HepG2 (cell line): ENCODE results near the gene OGFOD3. TPM values are rescaled to one million over a fixed set of nuclear protein-coding genes. Genes with fewer than 3 reads are reported as not detected.

ENCODE experiments used
- ATRX ChIP-seq: sonication (generic); formaldehyde crosslinking; IDR thresholded peaks from 2 replicates; pipeline ENCODE4 v1.4.0; 2020; ENCODE audit warnings: missing genetic modification reagents, borderline replicate concordance
- E2F2 ChIP-seq: sonication (generic); formaldehyde crosslinking; IDR thresholded peaks from 2 replicates; pipeline ENCODE4 v1.4.0; 2020; ENCODE audit warnings: missing genetic modification reagents, borderline replicate concordance
- HHEX ChIP-seq: IDR thresholded peaks from 2 replicates; pipeline ENCODE4 v1.6.1; 2016; ENCODE audit warnings: control low read depth
- KDM5B ChIP-seq: sonication (generic); formaldehyde crosslinking; IDR thresholded peaks from 2 replicates; pipeline ENCODE4 v1.4.0; 2020; ENCODE audit warnings: missing genetic modification reagents, mild to moderate bottlenecking, borderline replicate concordance
- MED1 ChIP-seq: sonication (generic); formaldehyde crosslinking; IDR thresholded peaks from 2 replicates; pipeline ENCODE4 v1.4.0; 2020; ENCODE audit warnings: missing genetic modification reagents
- PTBP1 ChIP-seq: fragments of 200-400 bp; formaldehyde crosslinking; IDR thresholded peaks from 2 replicates; pipeline ENCODE4 v1.6.1; 2018; ENCODE audit warnings: low read length, low read depth; ENCODE audit not compliant: poor library complexity, severe bottlenecking
- REL ChIP-seq: sonication (generic); formaldehyde crosslinking; conservative IDR thresholded peaks from 2 replicates; pipeline ENCODE4 v1.8.0; 2022; ENCODE audit warnings: mild to moderate bottlenecking, missing genetic modification reagents, moderate library complexity
- SETDB1 ChIP-seq: sonication (generic); formaldehyde crosslinking; IDR thresholded peaks from 2 replicates; pipeline ENCODE4 v1.5.1; 2020; ENCODE audit warnings: missing genetic modification reagents, mild to moderate bottlenecking, borderline replicate concordance
- SNAPC5 ChIP-seq: sonication (generic); formaldehyde crosslinking; IDR thresholded peaks from 2 replicates; pipeline ENCODE4 v1.8.1; 2023; ENCODE audit warnings: mild to moderate bottlenecking, missing genetic modification reagents, borderline replicate concordance
- SRSF4 ChIP-seq: fragments of 200-400 bp; formaldehyde crosslinking; IDR thresholded peaks from one replicate; pipeline ENCODE4 v1.6.1; 2018; ENCODE audit warnings: mild to moderate bottlenecking, low read depth, low read length, moderate library complexity; ENCODE audit not compliant: poor library complexity, severe bottlenecking
- TCF7L2 ChIP-seq: IDR thresholded peaks from 2 replicates; pipeline ENCODE4 v1.6.1; 2011; ENCODE audit warnings: mild to moderate bottlenecking, low read depth, low read length, moderate library complexity
- ZC3H4 ChIP-seq: sonication (generic); formaldehyde crosslinking; IDR thresholded peaks from 2 replicates; pipeline ENCODE4 v1.4.0; 2020; ENCODE audit warnings: missing genetic modification reagents, borderline replicate concordance
- ZNF335 ChIP-seq: sonication (generic); formaldehyde crosslinking; IDR thresholded peaks from 2 replicates; pipeline ENCODE4 v1.4.0; 2020; ENCODE audit warnings: missing genetic modification reagents
- polyA plus RNA-seq, 8 experiments: library from polyadenylated mRNA; depleted of rRNA in 3 of 8; stranded (reverse) in 7 of 8; unstranded in 1 of 8; fragments of >200 nt; fragmentation: Illumina TruSeq in 4 of 8; extraction: Trizol in 4 of 8; gene quantifications; 2 replicates each; pipeline versions ENCODE4 v1.2.1 to v1.2.3, GENCODE V29; 2011 to 2016; ENCODE audit warnings: low read depth in 4 of 8, missing spikeins in 1 of 8, mixed read lengths in 1 of 8; ENCODE audit not compliant: insufficient read depth in 1 of 8
- total RNA-seq, 5 experiments: library from RNA; depleted of rRNA; stranded (reverse); fragments of >200 nt; fragmentation: Illumina TruSeq; extraction: Trizol; gene quantifications; 2 replicates each; pipeline ENCODE4 v1.2.3, GENCODE V29; 2016; ENCODE audit warnings: low read depth in 1 of 5
- TF ChIP-seq, protein P1 (sequence below): sonication (generic); formaldehyde crosslinking; IDR thresholded peaks from 2 replicates; pipeline ENCODE4 v1.5.1; 2020; ENCODE audit warnings: mild to moderate bottlenecking, missing genetic modification reagents, borderline replicate concordance
- TF ChIP-seq, protein P2 (sequence below): sonication (generic); formaldehyde crosslinking; IDR thresholded peaks from 2 replicates; pipeline ENCODE4 v1.5.0; 2020; ENCODE audit warnings: missing genetic modification reagents
- TF ChIP-seq, protein P3 (sequence below): IDR thresholded peaks from 2 replicates; pipeline ENCODE4 v1.6.1; 2016; ENCODE audit warnings: low read depth, borderline replicate concordance
- TF ChIP-seq, protein P4 (sequence below): sonication (generic); formaldehyde crosslinking; IDR thresholded peaks from 2 replicates; pipeline ENCODE4 v1.4.0; 2020; ENCODE audit warnings: missing genetic modification reagents

The OGFOD3 gene
- total and polyA plus RNA-seq, 2 of the 13 experiments (the other 11 are each of a cell fraction or from before 2014, with no cell fraction given) = 40.0 to 42.1 TPM

DNA sequence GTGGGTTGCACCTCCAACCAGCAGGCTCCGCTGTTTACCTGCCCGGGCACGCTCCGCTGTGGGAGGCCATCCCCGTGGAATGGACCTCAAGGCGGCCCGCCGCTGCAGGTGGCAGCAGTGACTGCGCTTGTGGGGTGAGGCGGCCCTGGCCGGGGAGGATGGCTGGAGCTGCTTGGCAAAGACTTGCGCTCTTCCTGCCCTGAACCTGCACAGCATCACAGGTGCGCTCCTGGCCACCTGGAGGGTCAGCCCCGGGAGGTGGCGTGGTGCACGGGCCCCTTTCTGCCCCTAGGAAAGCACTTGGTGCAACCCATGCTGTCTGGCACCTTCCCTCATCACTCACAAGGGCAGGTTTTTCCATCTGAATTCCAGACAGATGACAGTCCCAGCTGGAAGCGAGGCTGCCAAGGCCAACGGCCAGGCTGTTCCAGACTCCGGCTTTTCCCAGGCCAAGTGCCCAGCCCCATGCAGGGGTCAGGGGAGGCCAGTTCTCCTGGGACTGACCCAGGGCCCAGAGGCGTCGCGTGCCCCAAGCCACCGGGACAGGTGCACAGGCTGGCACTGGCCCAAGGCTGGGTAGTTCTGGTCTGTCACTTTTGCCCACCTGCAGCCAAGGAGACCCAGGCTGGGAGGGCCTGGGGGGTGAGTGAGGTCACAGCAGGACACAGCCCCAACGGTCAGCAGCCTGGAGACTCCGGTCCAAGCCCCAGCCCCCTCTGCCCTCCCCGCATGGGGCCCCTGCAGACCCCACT, 33.5 kb downstream of the OGFOD3 start (continued):
- TF ChIP-seq, protein P1, sequence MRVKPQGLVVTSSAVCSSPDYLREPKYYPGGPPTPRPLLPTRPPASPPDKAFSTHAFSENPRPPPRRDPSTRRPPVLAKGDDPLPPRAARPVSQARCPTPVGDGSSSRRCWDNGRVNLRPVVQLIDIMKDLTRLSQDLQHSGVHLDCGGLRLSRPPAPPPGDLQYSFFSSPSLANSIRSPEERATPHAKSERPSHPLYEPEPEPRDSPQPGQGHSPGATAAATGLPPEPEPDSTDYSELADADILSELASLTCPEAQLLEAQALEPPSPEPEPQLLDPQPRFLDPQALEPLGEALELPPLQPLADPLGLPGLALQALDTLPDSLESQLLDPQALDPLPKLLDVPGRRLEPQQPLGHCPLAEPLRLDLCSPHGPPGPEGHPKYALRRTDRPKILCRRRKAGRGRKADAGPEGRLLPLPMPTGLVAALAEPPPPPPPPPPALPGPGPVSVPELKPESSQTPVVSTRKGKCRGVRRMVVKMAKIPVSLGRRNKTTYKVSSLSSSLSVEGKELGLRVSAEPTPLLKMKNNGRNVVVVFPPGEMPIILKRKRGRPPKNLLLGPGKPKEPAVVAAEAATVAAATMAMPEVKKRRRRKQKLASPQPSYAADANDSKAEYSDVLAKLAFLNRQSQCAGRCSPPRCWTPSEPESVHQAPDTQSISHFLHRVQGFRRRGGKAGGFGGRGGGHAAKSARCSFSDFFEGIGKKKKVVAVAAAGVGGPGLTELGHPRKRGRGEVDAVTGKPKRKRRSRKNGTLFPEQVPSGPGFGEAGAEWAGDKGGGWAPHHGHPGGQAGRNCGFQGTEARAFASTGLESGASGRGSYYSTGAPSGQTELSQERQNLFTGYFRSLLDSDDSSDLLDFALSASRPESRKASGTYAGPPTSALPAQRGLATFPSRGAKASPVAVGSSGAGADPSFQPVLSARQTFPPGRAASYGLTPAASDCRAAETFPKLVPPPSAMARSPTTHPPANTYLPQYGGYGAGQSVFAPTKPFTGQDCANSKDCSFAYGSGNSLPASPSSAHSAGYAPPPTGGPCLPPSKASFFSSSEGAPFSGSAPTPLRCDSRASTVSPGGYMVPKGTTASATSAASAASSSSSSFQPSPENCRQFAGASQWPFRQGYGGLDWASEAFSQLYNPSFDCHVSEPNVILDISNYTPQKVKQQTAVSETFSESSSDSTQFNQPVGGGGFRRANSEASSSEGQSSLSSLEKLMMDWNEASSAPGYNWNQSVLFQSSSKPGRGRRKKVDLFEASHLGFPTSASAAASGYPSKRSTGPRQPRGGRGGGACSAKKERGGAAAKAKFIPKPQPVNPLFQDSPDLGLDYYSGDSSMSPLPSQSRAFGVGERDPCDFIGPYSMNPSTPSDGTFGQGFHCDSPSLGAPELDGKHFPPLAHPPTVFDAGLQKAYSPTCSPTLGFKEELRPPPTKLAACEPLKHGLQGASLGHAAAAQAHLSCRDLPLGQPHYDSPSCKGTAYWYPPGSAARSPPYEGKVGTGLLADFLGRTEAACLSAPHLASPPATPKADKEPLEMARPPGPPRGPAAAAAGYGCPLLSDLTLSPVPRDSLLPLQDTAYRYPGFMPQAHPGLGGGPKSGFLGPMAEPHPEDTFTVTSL (CRISPR knock-in tag) = no peak; the same call in 1 of the 2 replicates
- TF ChIP-seq ZC3H4 (CRISPR knock-in tag) (no peak), ZNF335 (no peak), KDM5B (CRISPR knock-in tag) (peak; percentile 83; the same call in 1 of the 2 replicates), ATRX (CRISPR knock-in tag) (no peak), SNAPC5 (CRISPR knock-in tag) (no peak), PTBP1 (no peak), HHEX (CRISPR knock-in tag) (no peak), E2F2 (CRISPR knock-in tag) (no peak), SRSF4 (no peak), SETDB1 (CRISPR knock-in tag) (no peak), TCF7L2 (no peak), REL (CRISPR knock-in tag) (no peak), MED1 (CRISPR knock-in tag) (peak; percentile 77)
- TF ChIP-seq, protein P2, sequence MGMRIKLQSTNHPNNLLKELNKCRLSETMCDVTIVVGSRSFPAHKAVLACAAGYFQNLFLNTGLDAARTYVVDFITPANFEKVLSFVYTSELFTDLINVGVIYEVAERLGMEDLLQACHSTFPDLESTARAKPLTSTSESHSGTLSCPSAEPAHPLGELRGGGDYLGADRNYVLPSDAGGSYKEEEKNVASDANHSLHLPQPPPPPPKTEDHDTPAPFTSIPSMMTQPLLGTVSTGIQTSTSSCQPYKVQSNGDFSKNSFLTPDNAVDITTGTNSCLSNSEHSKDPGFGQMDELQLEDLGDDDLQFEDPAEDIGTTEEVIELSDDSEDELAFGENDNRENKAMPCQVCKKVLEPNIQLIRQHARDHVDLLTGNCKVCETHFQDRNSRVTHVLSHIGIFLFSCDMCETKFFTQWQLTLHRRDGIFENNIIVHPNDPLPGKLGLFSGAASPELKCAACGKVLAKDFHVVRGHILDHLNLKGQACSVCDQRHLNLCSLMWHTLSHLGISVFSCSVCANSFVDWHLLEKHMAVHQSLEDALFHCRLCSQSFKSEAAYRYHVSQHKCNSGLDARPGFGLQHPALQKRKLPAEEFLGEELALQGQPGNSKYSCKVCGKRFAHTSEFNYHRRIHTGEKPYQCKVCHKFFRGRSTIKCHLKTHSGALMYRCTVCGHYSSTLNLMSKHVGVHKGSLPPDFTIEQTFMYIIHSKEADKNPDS (CRISPR knock-in tag) = no peak
- TF ChIP-seq, protein P3, sequence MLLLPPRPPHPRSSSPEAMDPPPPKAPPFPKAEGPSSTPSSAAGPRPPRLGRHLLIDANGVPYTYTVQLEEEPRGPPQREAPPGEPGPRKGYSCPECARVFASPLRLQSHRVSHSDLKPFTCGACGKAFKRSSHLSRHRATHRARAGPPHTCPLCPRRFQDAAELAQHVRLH (CRISPR knock-in tag) = peak; percentile 62; the same call in 1 of the 2 replicates
- TF ChIP-seq, protein P4, sequence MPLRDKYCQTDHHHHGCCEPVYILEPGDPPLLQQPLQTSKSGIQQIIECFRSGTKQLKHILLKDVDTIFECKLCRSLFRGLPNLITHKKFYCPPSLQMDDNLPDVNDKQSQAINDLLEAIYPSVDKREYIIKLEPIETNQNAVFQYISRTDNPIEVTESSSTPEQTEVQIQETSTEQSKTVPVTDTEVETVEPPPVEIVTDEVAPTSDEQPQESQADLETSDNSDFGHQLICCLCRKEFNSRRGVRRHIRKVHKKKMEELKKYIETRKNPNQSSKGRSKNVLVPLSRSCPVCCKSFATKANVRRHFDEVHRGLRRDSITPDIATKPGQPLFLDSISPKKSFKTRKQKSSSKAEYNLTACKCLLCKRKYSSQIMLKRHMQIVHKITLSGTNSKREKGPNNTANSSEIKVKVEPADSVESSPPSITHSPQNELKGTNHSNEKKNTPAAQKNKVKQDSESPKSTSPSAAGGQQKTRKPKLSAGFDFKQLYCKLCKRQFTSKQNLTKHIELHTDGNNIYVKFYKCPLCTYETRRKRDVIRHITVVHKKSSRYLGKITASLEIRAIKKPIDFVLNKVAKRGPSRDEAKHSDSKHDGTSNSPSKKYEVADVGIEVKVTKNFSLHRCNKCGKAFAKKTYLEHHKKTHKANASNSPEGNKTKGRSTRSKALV (CRISPR knock-in tag) = peak; percentile 79; the same call in 1 of the 2 replicates
